PC-3 (cell line): ENCODE measurements around the gene LCTL. TPM values are rescaled to one million over a fixed set of nuclear protein-coding genes. Genes with fewer than 3 reads are reported as not detected.

Source experiments
- ATAC-seq: fragments of 200-7000 bp; cut with Tn5 transposase; 2 replicates; pipeline ENCODE4 v1.9.1; 2020; ENCODE audit warnings: mild to moderate bottlenecking, moderate library complexity
- BruUV-seq: library from RNA; stranded (reverse); fragments of 400-500 nt; replicated peaks from 2 replicates; lab custom pipeline; 2021; lab: Mats Ljungman, UMichigan
- CTCF ChIA-PET: fragments of 300-600 bp; sonication (Branson Sonifier 250); formaldehyde crosslinking; loops from one replicate; lab custom pipeline; 2022; ENCODE audit warnings: antibody characterized with exemption; lab: Charles Lee
- POLR2A ChIA-PET: fragments of 300-600 bp; sonication (Branson Sonifier 250); formaldehyde crosslinking; loops from one replicate; lab custom pipeline; 2022; ENCODE audit warnings: antibody characterized with exemption; ENCODE audit not compliant: unreplicated experiment; lab: Charles Lee
- DNase-seq: peaks from one replicate; pipeline ENCODE4 v3.0.0-alpha.2; 2015
- H2AFZ ChIP-seq: fragments of 300-600 bp; sonication (generic); 2 replicates; pipeline ENCODE4 v1.6.0; 2016; ENCODE audit warnings: antibody characterized with exemption, low read length
- H3F3A ChIP-seq: fragments of 300-600 bp; sonication (generic); one replicate; pipeline ENCODE4 v1.6.0; 2017; ENCODE audit warnings: antibody characterized with exemption, low read length, control low read depth, mild to moderate bottlenecking; ENCODE audit not compliant: unreplicated experiment
- H3K27ac ChIP-seq: fragments of 300-600 bp; sonication (generic); 2 replicates; pipeline ENCODE4 v1.5.1; 2016; ENCODE audit warnings: mild to moderate bottlenecking, low read length
- H3K27me3 ChIP-seq: fragments of 300-600 bp; sonication (generic); 2 replicates; pipeline ENCODE4 v1.6.1; 2016; ENCODE audit warnings: low read length, mixed read lengths
- H3K36me3 ChIP-seq: fragments of 300-600 bp; sonication (generic); 2 replicates; pipeline ENCODE4 v1.6.1; 2016; ENCODE audit warnings: low read depth, mixed run types, low read length, mixed read lengths
- H3K4me1 ChIP-seq: fragments of 300-600 bp; sonication (generic); 2 replicates; pipeline ENCODE4 v1.5.1; 2016; ENCODE audit warnings: low read length; ENCODE audit not compliant: insufficient read depth
- H3K4me2 ChIP-seq: fragments of 300-600 bp; sonication (generic); 2 replicates; pipeline ENCODE4 v1.6.0; 2016; ENCODE audit warnings: low read length
- H3K4me3 ChIP-seq: fragments of 300-600 bp; sonication (generic); 2 replicates; pipeline ENCODE4 v1.5.1; 2016; ENCODE audit warnings: mild to moderate bottlenecking, low read length, mixed read lengths
- H3K79me2 ChIP-seq: fragments of 300-600 bp; sonication (generic); 2 replicates; pipeline ENCODE4 v1.6.1; 2017; ENCODE audit warnings: low read length, mixed read lengths
- H3K9ac ChIP-seq: fragments of 300-600 bp; sonication (generic); 2 replicates; pipeline ENCODE4 v1.6.0; 2016; ENCODE audit warnings: mild to moderate bottlenecking, low read length
- H3K9me2 ChIP-seq: fragments of 300-600 bp; sonication (generic); replicated peaks from 2 replicates; pipeline ENCODE4 v1.6.1; 2016; ENCODE audit warnings: mixed run types, low read length, mixed read lengths
- H3K9me3 ChIP-seq: fragments of 300-600 bp; sonication (generic); 2 replicates; pipeline ENCODE4 v1.6.1; 2016; ENCODE audit warnings: low read length, mixed read lengths
- H4K20me1 ChIP-seq: fragments of 300-600 bp; sonication (generic); 2 replicates; pipeline ENCODE4 v1.6.1; 2016; ENCODE audit warnings: low read length, mixed read lengths
- EZH2 ChIP-seq: fragments of 300-600 bp; sonication (generic); IDR thresholded peaks from one replicate; pipeline ENCODE4 v1.6.1; 2017; ENCODE audit warnings: antibody characterized with exemption, mild to moderate bottlenecking, low read length; ENCODE audit not compliant: unreplicated experiment
- EZH2phosphoT487 ChIP-seq: fragments of 300-600 bp; sonication (generic); IDR thresholded peaks from 2 replicates; pipeline ENCODE4 v1.6.1; 2018; ENCODE audit warnings: mild to moderate bottlenecking, antibody characterized with exemption, low read length, borderline replicate concordance
- intact Hi-C: fragments of 100-400 bp; cut with micrococcal nuclease; formaldehyde crosslinking; loops from 2 replicates; pipeline ENCODE4 v1.9.0; 2023
- total RNA-seq: library from RNA; depleted of rRNA; stranded (reverse); fragments of >200 nt; gene quantifications from 2 replicates; pipeline ENCODE4 v1.2.3, GENCODE V29; 2014
- TF ChIP-seq, protein P1 (sequence below): fragments of 300-600 bp; sonication (generic); conservative IDR thresholded peaks from 2 replicates; pipeline ENCODE4 v1.5.1; 2017; ENCODE audit warnings: antibody characterized with exemption, low read depth, mild to moderate bottlenecking, low read length

The LCTL gene
- total RNA-seq, 1 experiment from 2014 or later: not detected

DNA sequence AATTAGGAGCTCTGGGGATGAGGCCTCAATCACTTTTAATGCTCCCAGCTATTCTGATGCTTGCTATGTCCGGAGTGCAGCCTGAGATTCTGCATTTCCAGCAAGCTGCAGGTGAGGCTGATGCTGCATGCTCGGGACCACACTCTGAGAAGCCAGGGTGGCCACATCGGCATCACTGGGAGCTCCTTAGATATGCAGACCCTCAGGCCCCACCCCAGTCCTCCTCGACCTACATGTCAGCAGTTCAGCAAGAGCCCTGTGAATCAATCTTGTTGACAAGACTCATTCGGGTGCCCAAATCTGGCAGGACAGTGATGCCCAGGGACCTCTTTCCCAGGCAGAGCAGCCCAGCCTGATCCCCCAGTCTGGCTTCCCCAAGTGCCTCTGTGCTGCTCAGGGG lies 44.1 kb upstream of the LCTL start:
- ATAC-seq (no peak), DNase-seq (no peak)
- H2AFZ ChIP-seq: no peak overlapping the region
- H3F3A ChIP-seq: no peaks in the 10 kb centered on the region
- no peak overlapping the region for H3K4me3 ChIP-seq
- H3K4me1 ChIP-seq: no peaks in the 10 kb centered on the region
- ChIA-PET CTCF (no interaction called here), POLR2A (no interaction called here)
- H3K36me3 ChIP-seq: no peaks in the 10 kb centered on the region
- no peak for TF ChIP-seq EZH2phosphoT487
- H3K9me3 ChIP-seq: no peaks in the 10 kb centered on the region
- H3K9ac ChIP-seq: no peak overlapping the region
- H3K27me3 ChIP-seq: no peaks in the 10 kb centered on the region
- no peaks in the 10 kb centered on the region for H3K9me2 ChIP-seq
- no peak overlapping the region for H3K27ac ChIP-seq
- H3K79me2 ChIP-seq: no peaks in the 10 kb centered on the region
- H3K4me2 ChIP-seq: no peak overlapping the region
- intact Hi-C loops: no loop called here
- no peaks in the 10 kb centered on the region for H4K20me1 ChIP-seq
- BruUV-seq: no TSS peak

DNA sequence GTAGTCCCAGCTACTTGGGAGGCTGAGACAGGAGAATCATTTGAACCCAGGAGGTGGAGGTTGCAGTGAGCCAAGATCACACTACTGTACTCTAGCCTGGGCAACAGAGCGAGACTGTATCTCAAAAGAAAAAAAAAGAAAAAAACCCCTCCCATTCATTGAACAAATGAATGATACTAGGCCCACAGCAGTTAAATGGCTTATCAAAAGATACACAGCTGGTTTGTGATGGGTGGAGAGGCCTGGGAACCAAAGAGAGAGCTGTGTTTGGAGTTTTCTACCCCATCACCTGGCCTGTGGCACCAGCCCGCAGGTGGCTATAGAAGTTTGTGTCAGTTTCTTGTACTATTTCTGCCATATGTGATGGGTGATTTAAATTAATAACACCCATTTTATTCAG lies 43.1 kb upstream of the LCTL start:
- BruUV-seq: no TSS peak
- H3K9me3 ChIP-seq: no peaks in the 10 kb centered on the region
- DNase-seq (no peak), ATAC-seq (no peak)
- no peaks in the 10 kb centered on the region for H3K36me3 ChIP-seq
- H3K4me3 ChIP-seq: no peak overlapping the region
- H3F3A ChIP-seq: no peaks in the 10 kb centered on the region
- H3K79me2 ChIP-seq: no peaks in the 10 kb centered on the region
- TF ChIP-seq, protein P1, sequence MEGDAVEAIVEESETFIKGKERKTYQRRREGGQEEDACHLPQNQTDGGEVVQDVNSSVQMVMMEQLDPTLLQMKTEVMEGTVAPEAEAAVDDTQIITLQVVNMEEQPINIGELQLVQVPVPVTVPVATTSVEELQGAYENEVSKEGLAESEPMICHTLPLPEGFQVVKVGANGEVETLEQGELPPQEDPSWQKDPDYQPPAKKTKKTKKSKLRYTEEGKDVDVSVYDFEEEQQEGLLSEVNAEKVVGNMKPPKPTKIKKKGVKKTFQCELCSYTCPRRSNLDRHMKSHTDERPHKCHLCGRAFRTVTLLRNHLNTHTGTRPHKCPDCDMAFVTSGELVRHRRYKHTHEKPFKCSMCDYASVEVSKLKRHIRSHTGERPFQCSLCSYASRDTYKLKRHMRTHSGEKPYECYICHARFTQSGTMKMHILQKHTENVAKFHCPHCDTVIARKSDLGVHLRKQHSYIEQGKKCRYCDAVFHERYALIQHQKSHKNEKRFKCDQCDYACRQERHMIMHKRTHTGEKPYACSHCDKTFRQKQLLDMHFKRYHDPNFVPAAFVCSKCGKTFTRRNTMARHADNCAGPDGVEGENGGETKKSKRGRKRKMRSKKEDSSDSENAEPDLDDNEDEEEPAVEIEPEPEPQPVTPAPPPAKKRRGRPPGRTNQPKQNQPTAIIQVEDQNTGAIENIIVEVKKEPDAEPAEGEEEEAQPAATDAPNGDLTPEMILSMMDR: no peak
- TF ChIP-seq EZH2phosphoT487 (no peak), EZH2 (no peak)
- no peaks in the 10 kb centered on the region for H3K9me2 ChIP-seq
- CTCF ChIA-PET: no interaction called here
- H3K27ac ChIP-seq: no peak overlapping the region
- H4K20me1 ChIP-seq: no peaks in the 10 kb centered on the region
- no peaks in the 10 kb centered on the region for H3K4me1 ChIP-seq
- intact Hi-C loops: no loop called here
- no peak overlapping the region for H2AFZ ChIP-seq
- POLR2A ChIA-PET: no interaction called here
- H3K27me3 ChIP-seq: no peaks in the 10 kb centered on the region
- H3K4me2 ChIP-seq: no peak overlapping the region
- no peak overlapping the region for H3K9ac ChIP-seq

- Histone ChIP-seq H3K27me3 (no peaks in the 10 kb centered on the region), H3K27ac (no peak overlapping the region), H3K36me3 (no peaks in the 10 kb centered on the region), H4K20me1 (no peaks in the 10 kb centered on the region), H3K9ac (no peak overlapping the region), H3K4me1 (no peaks in the 10 kb centered on the region), H3K9me2 (no peaks in the 10 kb centered on the region), H3K9me3 (no peaks in the 10 kb centered on the region), H3K79me2 (no peaks in the 10 kb centered on the region), H2AFZ (no peak overlapping the region), H3K4me3 (no peak overlapping the region), H3F3A (no peaks in the 10 kb centered on the region), H3K4me2 (no peak overlapping the region)
- DNase-seq: no peak
- ChIA-PET CTCF (no interaction called here), POLR2A (no interaction called here)
- no peak for ATAC-seq
- TF ChIP-seq, protein P1: no peak
- TF ChIP-seq EZH2: no peak
- no peak for TF ChIP-seq EZH2phosphoT487
- intact Hi-C loops: no loop called here
- no TSS peak for BruUV-seq
These were observed 42.4 kb upstream of the LCTL start for GRCh38 chr15:66608159-66608558.
